Activated T-helper 1 cell treated with anti-CD3 and anti-CD28 coated beads, Interleukin-12 subunit alpha, Interleukin-12 subunit beta, Interleukin-2, Interleukin-4 antibody, amounts not matched to agents 30 ng/mL and 10 ng/mL and 1 ng/mL, durations not matched to agents 14 hours and 24 hours and 36 hours (primary cell): ENCODE results near the gene PEX6. TPM values are rescaled to one million over a fixed set of nuclear protein-coding genes. Genes with fewer than 3 reads are reported as not detected.

Experiments used
- total RNA-seq: library from RNA; stranded (reverse); gene quantifications from 2 replicates; pipeline ENCODE4 v1.2.3, GENCODE V29; 2022

The PEX6 gene
- total RNA-seq, 1 donor from 2014 or later, result 20.9 TPM

Other genes with a start within 250 kb of the PEX6 start
- gene TBCC, start 233.1 kb downstream of the PEX6 start, total RNA-seq, result 20.1 and 22.3 TPM in 2 replicates
- 14.1 and 14.2 TPM in 2 replicates for gene BICRAL, start 197.1 kb downstream of the PEX6 start, total RNA-seq
- gene RPL7L1, start 99.6 kb downstream of the PEX6 start, total RNA-seq, result 179 TPM in 2 replicates
- gene PTCRA, start 63.1 kb downstream of the PEX6 start, total RNA-seq, result not detected in 2 replicates
- gene CNPY3, start 49.7 kb downstream of the PEX6 start, total RNA-seq, result 47.2 and 49.2 TPM in 2 replicates
- 0.54 and 0.60 TPM in 2 replicates for gene GNMT, start 18.4 kb downstream of the PEX6 start, total RNA-seq
- 52.1 and 53.4 TPM in 2 replicates for gene PPP2R5D, start 5.4 kb upstream of the PEX6 start, total RNA-seq
- gene MEA1, start 34.8 kb upstream of the PEX6 start, total RNA-seq, result 89.3 and 92.7 TPM in 2 replicates
- 76.6 and 77.0 TPM in 2 replicates for gene KLHDC3, start 35.1 kb upstream of the PEX6 start, total RNA-seq
- gene RRP36, start 42.4 kb upstream of the PEX6 start, total RNA-seq, result 86.1 and 89.9 TPM in 2 replicates
- 20.1 and 23.2 TPM in 2 replicates for gene CUL7, start 74.7 kb upstream of the PEX6 start, total RNA-seq
- gene MRPL2, start 80.3 kb upstream of the PEX6 start, total RNA-seq, result 89.6 and 97.4 TPM in 2 replicates
- gene KLC4, start 80.5 kb upstream of the PEX6 start, total RNA-seq, result 12.7 and 13.7 TPM in 2 replicates
- 3.3 and 3.7 TPM in 2 replicates for gene PTK7, start 97.1 kb upstream of the PEX6 start, total RNA-seq
- gene SRF, start 192.1 kb upstream of the PEX6 start, total RNA-seq, result 61.4 and 61.9 TPM in 2 replicates
- 38.9 and 42.2 TPM in 2 replicates for gene CUL9, start 203.0 kb upstream of the PEX6 start, total RNA-seq